CD4-positive, CD25-positive, alpha-beta regulatory T cell (primary cell): ENCODE results near the gene HOXB2. TPM values are rescaled to one million over a fixed set of nuclear protein-coding genes. Genes with fewer than 3 reads are reported as not detected.

Source experiments
- ATAC-seq, 2 donors: fragments of 150-1000 bp; cut with Tn5 transposase; one replicate each; pipeline ENCODE4 v1.10.0; 2021; ENCODE audit warnings: low read depth in 2 of 2, moderate number of reproducible peaks in 2 of 2, moderate library complexity in 1 of 2
- DNase-seq, 3 donors: peaks; one replicate each; pipeline versions ENCODE4 v3.0.0 to v3.0.0-alpha.2; 2012 to 2022; ENCODE audit warnings: mixed read lengths in 1 of 3
- H3K27ac ChIP-seq: one replicate; pipeline ENCODE4 v1.7.0; 2013; ENCODE audit warnings: mild to moderate bottlenecking, low read length; ENCODE audit not compliant: insufficient read depth, poor library complexity, severe bottlenecking
- H3K27me3 ChIP-seq: one replicate; pipeline ENCODE4 v1.7.0; 2013; ENCODE audit warnings: low read length; ENCODE audit not compliant: control insufficient read depth, insufficient read depth
- H3K36me3 ChIP-seq: one replicate; pipeline ENCODE4 v1.7.0; 2013; ENCODE audit warnings: mild to moderate bottlenecking, low read length, moderate library complexity; ENCODE audit not compliant: control insufficient read depth, insufficient read depth
- H3K4me1 ChIP-seq: 2 replicates; pipeline ENCODE4 v1.7.0; 2013; ENCODE audit warnings: mild to moderate bottlenecking, low read length; ENCODE audit not compliant: insufficient read depth, control insufficient read depth, poor library complexity, severe bottlenecking
- H3K4me3 ChIP-seq: one replicate; pipeline ENCODE4 v1.7.0; 2013; ENCODE audit warnings: low read depth, mild to moderate bottlenecking, low read length, moderate library complexity
- H3K9me3 ChIP-seq, 2 experiments: 1 replicate in 1 of 2; 2 replicates in 1 of 2; pipeline ENCODE4 v1.7.0; 2013; ENCODE audit warnings: low read length in 2 of 2, mild to moderate bottlenecking in 1 of 2, moderate library complexity in 1 of 2; ENCODE audit not compliant: control insufficient read depth in 2 of 2
- H3K27ac Mint-ChIP-seq, 3 donors: one replicate each; pipeline ENCODE4 v1.8.0; 2020 to 2022; ENCODE audit warnings: mild to moderate bottlenecking in 3 of 3, mixed read lengths in 3 of 3, moderate library complexity in 2 of 3
- H3K27me3 Mint-ChIP-seq: one replicate; pipeline ENCODE4 v1.8.0; 2022; ENCODE audit warnings: mild to moderate bottlenecking, mixed read lengths
- H3K36me3 Mint-ChIP-seq: one replicate; pipeline ENCODE4 v1.8.0; 2020; ENCODE audit warnings: mixed read lengths
- H3K4me1 Mint-ChIP-seq, 4 donors: one replicate each; pipeline ENCODE4 v1.8.0; 2020 to 2022; ENCODE audit warnings: mixed read lengths in 4 of 4, mild to moderate bottlenecking in 1 of 4
- H3K4me3 Mint-ChIP-seq, 4 donors: one replicate each; pipeline ENCODE4 v1.8.0; 2020 to 2022; ENCODE audit warnings: mild to moderate bottlenecking in 4 of 4, mixed read lengths in 4 of 4, moderate library complexity in 3 of 4
- H3K9me3 Mint-ChIP-seq, 7 donors: one replicate each; pipeline ENCODE4 v1.8.0; 2020 to 2022; ENCODE audit warnings: mixed read lengths in 7 of 7, mild to moderate bottlenecking in 3 of 7, moderate library complexity in 2 of 7
- polyA plus RNA-seq, 4 donors: library from polyadenylated mRNA; unstranded; fragments of 300-500 nt; fragmentation: Illumina TruSeq; gene quantifications; one replicate each; pipeline ENCODE4 v1.2.3, GENCODE V29; 2021
- total RNA-seq: library from RNA; stranded (reverse); gene quantifications from one replicate; pipeline ENCODE4 v1.2.3, GENCODE V29; 2022

The HOXB2 gene
- total RNA-seq (19.1 TPM), polyA plus RNA-seq (10 to 100 TPM; 27.1 to 42.4 (median 32.4) TPM)

- ATAC-seq: no peak
- Mint-ChIP-seq H3K9me3 (no peaks in the 10 kb centered on the region), H3K4me3 (peak within 1 kb of the TSS; percentile 91 to 99 (median 98)), H3K27me3 (peaks cover 47% of the 10 kb centered on the region), H3K36me3 (peaks cover 11% of the 10 kb centered on the region), H3K27ac (peak within 1 kb of the TSS; percentile 94 to 97 (median 95)), H3K4me1 (peaks cover 10 to 62% (median 29%) of the 10 kb centered on the region in 4 donors)
- peaks cover 3% of the 10 kb centered on the region for H3K27me3 ChIP-seq
- H3K27ac ChIP-seq: peak within 1 kb of the TSS; percentile 86
- H3K4me1 ChIP-seq: peaks cover 60% of the 10 kb centered on the region
- no peak for DNase-seq
- no peaks in the 10 kb centered on the region for H3K9me3 ChIP-seq
- H3K36me3 ChIP-seq: no peaks in the 10 kb centered on the region
- H3K4me3 ChIP-seq: peak within 1 kb of the TSS; percentile 94
These were observed at the start of gene HOXB2 for GRCh38 chr17:48545022-48545375. Gene HOXB2, minus strand, starts transcription at chr17:48545109. Its CDS starts 198 bp downstream, at chr17:48544911.

- peak overlapping the region; percentile 70 for H3K4me3 ChIP-seq
- H3K36me3 ChIP-seq: no peaks in the 10 kb centered on the region
- no peaks in the 10 kb centered on the region for H3K9me3 ChIP-seq
- H3K4me1 Mint-ChIP-seq: peaks cover 8 to 53% (median 37%) of the 10 kb centered on the region in 4 donors
- H3K4me1 ChIP-seq: peaks cover 44% of the 10 kb centered on the region
- H3K4me3 Mint-ChIP-seq: peak overlapping the region; percentile 36 to 86 (median 79)
- H3K27ac ChIP-seq: no peak overlapping the region
- peaks cover 39% of the 10 kb centered on the region for H3K27me3 ChIP-seq
- no peak overlapping the region for H3K27ac Mint-ChIP-seq
- no peaks in the 10 kb centered on the region for H3K36me3 Mint-ChIP-seq
- DNase-seq: peak; percentile 71 to 79 (median 77)
- H3K9me3 Mint-ChIP-seq: no peaks in the 10 kb centered on the region
- H3K27me3 Mint-ChIP-seq: peaks cover 88% of the 10 kb centered on the region
- peak; percentile 65 to 72 for ATAC-seq
These were observed 49.1 kb upstream of the HOXB2 start for GRCh38 chr17:48593840-48594537.

DNA sequence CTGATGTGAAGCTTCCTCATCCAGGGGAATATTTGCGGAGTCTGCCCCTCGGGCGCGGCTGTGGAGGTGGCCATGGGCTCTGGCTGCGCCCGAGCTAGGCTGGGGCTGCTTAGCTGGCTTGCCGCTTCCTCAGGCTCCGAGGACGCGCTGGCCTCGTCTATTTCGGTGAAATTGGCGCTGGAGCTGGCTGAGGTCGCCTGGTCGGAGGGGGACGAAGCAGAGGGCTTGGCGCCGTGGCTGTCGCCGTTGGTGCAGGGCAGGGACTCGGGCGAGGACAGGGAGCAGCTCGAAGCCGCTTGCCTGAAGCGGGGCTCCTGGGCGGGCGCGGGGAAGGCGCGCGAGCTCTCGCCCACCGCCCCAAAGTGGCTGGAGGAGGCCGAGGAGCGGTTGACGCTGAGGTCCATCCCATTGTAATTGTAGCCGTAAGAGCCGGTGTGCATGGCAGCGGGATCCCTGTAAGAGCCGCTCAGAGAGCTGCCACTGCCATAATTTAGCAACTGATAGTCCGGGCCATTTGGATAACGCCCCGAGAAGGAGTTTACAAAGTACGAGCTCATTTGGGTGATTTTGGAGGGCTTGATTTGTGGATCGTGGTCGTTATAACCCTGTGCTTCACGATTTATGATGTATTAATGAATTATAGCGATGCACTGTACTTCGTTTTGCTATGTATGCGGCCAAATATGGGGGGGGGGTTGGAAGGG, 48.4 kb upstream of the HOXB2 start, which contains the start of gene HOXB5:
TSS of gene HOXB5 (minus strand) at position 654 of the 704 bp plus-strand sequence. CDS start at position 557, 97 bp downstream.
- peak within 1 kb of the TSS; percentile 70 for H3K4me3 ChIP-seq
- peaks cover 88% of the 10 kb centered on the region for H3K27me3 Mint-ChIP-seq
- H3K36me3 ChIP-seq: no peaks in the 10 kb centered on the region
- no peaks in the 10 kb centered on the region for H3K36me3 Mint-ChIP-seq
- no peaks in the 10 kb centered on the region for H3K9me3 Mint-ChIP-seq
- H3K9me3 ChIP-seq: no peaks in the 10 kb centered on the region
- peak within 1 kb of the TSS; percentile 80 to 91 (median 84) for H3K4me3 Mint-ChIP-seq
- ATAC-seq (peak in 1 of 2 donors; percentile 17), DNase-seq (peak in 1 of 3 donors; percentile 33)
- H3K4me1 Mint-ChIP-seq: peaks cover 8 to 48% (median 33%) of the 10 kb centered on the region in 4 donors
- no peak within 1 kb of the TSS for H3K27ac Mint-ChIP-seq
- no peak within 1 kb of the TSS for H3K27ac ChIP-seq
- H3K4me1 ChIP-seq: peaks cover 42% of the 10 kb centered on the region
- peaks cover 39% of the 10 kb centered on the region for H3K27me3 ChIP-seq

- Histone ChIP-seq H3K4me1 (peaks cover 35% of the 10 kb centered on the region), H3K4me3 (no peak overlapping the region)
- peaks cover 4 to 42% (median 27%) of the 10 kb centered on the region in 4 donors for H3K4me1 Mint-ChIP-seq
These were observed 47.7 kb upstream of the HOXB2 start for GRCh38 chr17:48592577-48592976.

DNA sequence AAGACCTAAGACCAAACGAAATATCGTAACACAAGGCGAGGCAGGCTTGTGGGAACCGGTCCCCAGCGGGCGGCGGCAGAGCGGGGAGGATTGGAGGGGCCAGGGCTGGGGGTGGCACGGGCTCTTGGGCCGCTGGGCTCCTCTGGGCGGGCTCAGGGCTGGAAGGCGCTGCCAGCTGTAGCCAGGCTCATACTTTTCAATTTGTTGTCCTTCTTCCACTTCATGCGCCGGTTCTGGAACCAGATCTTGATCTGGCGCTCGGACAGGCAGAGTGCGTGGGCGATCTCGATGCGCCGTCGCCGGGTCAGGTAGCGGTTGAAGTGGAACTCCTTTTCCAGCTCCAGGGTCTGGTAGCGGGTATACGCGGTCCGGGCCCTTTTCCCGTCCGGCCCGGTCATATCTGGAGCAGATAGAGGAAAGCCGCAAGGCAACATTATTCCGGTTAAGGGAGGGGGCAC, 47.2 kb upstream of the HOXB2 start:
- H3K36me3 Mint-ChIP-seq: no peaks in the 10 kb centered on the region
- H3K27ac Mint-ChIP-seq: no peak overlapping the region
- no peaks in the 10 kb centered on the region for H3K36me3 ChIP-seq
- no peak overlapping the region for H3K27ac ChIP-seq
- H3K9me3 Mint-ChIP-seq: no peaks in the 10 kb centered on the region
- peaks cover 30% of the 10 kb centered on the region for H3K4me1 ChIP-seq
- DNase-seq (no peak), ATAC-seq (no peak)
- H3K9me3 ChIP-seq: no peaks in the 10 kb centered on the region
- peaks cover 88% of the 10 kb centered on the region for H3K27me3 Mint-ChIP-seq
- H3K4me1 Mint-ChIP-seq: peaks cover 4 to 37% (median 24%) of the 10 kb centered on the region in 4 donors
- H3K27me3 ChIP-seq: peaks cover 44% of the 10 kb centered on the region
- peak overlapping the region in 2 of 4 donors; percentile 16 to 65 for H3K4me3 Mint-ChIP-seq
- H3K4me3 ChIP-seq: no peak overlapping the region

More at GRCh38 chr17:48592577-48592976, 47.7 kb upstream of the HOXB2 start:
- Mint-ChIP-seq H3K27ac (no peak overlapping the region), H3K27me3 (peaks cover 88% of the 10 kb centered on the region), H3K36me3 (no peaks in the 10 kb centered on the region), H3K4me3 (peak overlapping the region; percentile 80 to 91 (median 84)), H3K9me3 (no peaks in the 10 kb centered on the region)
- no peak for ATAC-seq
- peaks cover 40% of the 10 kb centered on the region for H3K27me3 ChIP-seq
- no peaks in the 10 kb centered on the region for H3K36me3 ChIP-seq
- no peaks in the 10 kb centered on the region for H3K9me3 ChIP-seq
- DNase-seq: no peak
- H3K27ac ChIP-seq: no peak overlapping the region

DNA sequence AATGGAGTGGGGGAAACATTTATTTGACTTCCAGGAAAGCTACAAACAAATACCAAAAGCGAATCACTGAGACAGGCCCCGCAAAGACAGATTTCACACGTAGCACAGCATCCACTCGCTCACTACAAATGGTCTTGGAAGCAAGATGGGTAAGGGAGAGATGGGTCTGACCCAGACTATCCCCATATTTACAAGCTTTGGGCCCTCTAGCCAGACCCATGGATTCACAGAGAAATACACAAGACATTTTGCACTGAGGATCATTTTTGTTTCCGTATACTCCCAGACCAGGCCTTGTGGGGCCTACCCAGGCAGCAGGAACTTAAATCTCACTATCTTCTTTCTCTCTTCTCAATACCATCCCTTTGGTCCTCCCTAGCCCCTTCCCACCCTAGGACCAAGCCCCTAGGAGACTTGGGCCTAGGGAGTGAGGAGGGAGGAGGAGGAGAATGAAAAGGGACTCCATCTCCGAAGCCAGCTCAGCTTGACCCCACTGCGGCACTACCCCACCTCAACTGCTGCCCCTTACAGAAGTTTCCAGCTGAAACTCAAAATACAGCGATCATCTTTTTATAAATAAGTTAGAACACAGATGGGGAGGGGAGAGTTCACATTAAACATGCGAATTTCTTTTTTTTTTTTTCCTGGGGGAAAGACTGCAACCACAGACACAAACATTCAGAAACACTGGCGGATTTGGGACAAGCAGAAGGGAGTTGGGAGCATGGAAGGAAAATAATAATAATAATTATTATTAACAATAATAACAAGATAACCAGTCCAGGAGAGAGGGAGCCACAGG, 46.5 kb upstream of the HOXB2 start:
- no peaks in the 10 kb centered on the region for H3K36me3 Mint-ChIP-seq
- Histone ChIP-seq H3K4me3 (no peak overlapping the region), H3K36me3 (no peaks in the 10 kb centered on the region), H3K9me3 (no peaks in the 10 kb centered on the region), H3K27ac (no peak overlapping the region), H3K27me3 (peaks cover 43% of the 10 kb centered on the region), H3K4me1 (peaks cover 25% of the 10 kb centered on the region)
- no peak for DNase-seq
- H3K27me3 Mint-ChIP-seq: peaks cover 88% of the 10 kb centered on the region
- no peak for ATAC-seq
- H3K4me1 Mint-ChIP-seq: peaks cover 3 to 34% (median 23%) of the 10 kb centered on the region in 4 donors
- no peak overlapping the region for H3K27ac Mint-ChIP-seq
- peak overlapping the region in 3 of 4 donors; percentile 16 to 74 (median 65) for H3K4me3 Mint-ChIP-seq
- no peaks in the 10 kb centered on the region for H3K9me3 Mint-ChIP-seq

GRCh38 chr17:48590607-48591161, 45.8 kb upstream of the HOXB2 start:
- Histone ChIP-seq H3K36me3 (no peaks in the 10 kb centered on the region), H3K4me3 (no peak overlapping the region), H3K27ac (no peak overlapping the region), H3K4me1 (peaks cover 27% of the 10 kb centered on the region), H3K9me3 (no peaks in the 10 kb centered on the region), H3K27me3 (peaks cover 45% of the 10 kb centered on the region)
- DNase-seq (no peak), ATAC-seq (no peak)
- Mint-ChIP-seq H3K27ac (no peak overlapping the region), H3K9me3 (no peaks in the 10 kb centered on the region), H3K4me3 (peak overlapping the region in 2 of 4 donors; percentile 16 to 52), H3K27me3 (peaks cover 90% of the 10 kb centered on the region), H3K36me3 (no peaks in the 10 kb centered on the region), H3K4me1 (peaks cover 0 to 38% (median 26%) of the 10 kb centered on the region in 4 donors)
